ENCODE measurements around the gene TMEM59.

- TF ChIP-seq EZH2 (IDR thresholded peaks at IDR 0.05; ENCODE audit: low read length): no peak
- TF ChIP-seq CTCF (optimal IDR thresholded peaks at IDR 0.05 in 1 of 3, IDR thresholded peaks at IDR 0.05 in 1 of 3, conservative IDR thresholded peaks at IDR 0.05 in 1 of 3; ENCODE audit: extremely low read depth in 1 of 3, insufficient read depth in 2 of 3, low read length in 3 of 3): no peak
Measured at GRCh38 chr1:54004481-54005049, 48.4 kb downstream of the TMEM59 start.

Data from keratinocyte (primary cell).